ACC112 (cell line): ENCODE measurements around the gene CFAP45.

Experiments
- H2AFZ ChIP-seq: fragments of 200-600 bp; sonication (generic); one replicate; pipeline ENCODE4 v1.6.0; 2017; ENCODE audit warnings: antibody characterized with exemption, low read length; ENCODE audit not compliant: unreplicated experiment
- H3K27ac ChIP-seq: fragments of 200-600 bp; sonication (generic); 2 replicates; pipeline ENCODE4 v1.5.1; 2014; ENCODE audit warnings: low read depth, mild to moderate bottlenecking, antibody characterized with exemption, low read length, moderate library complexity
- H3K27me3 ChIP-seq: fragments of 200-600 bp; sonication (generic); 2 replicates; pipeline ENCODE4 v1.6.1; 2014; ENCODE audit warnings: mild to moderate bottlenecking, antibody characterized with exemption, low read length, moderate library complexity, mixed read lengths; ENCODE audit not compliant: insufficient read depth
- H3K36me3 ChIP-seq: fragments of 200-600 bp; sonication (generic); 2 replicates; pipeline ENCODE4 v1.6.1; 2016; ENCODE audit warnings: mild to moderate bottlenecking, antibody characterized with exemption, low read length, moderate library complexity, mixed read lengths; ENCODE audit not compliant: insufficient read depth
- H3K4me1 ChIP-seq: fragments of 200-600 bp; sonication (generic); one replicate; pipeline ENCODE4 v1.6.1; 2016; ENCODE audit warnings: low read length, mixed read lengths; ENCODE audit not compliant: insufficient read depth, unreplicated experiment, control insufficient read depth
- H3K4me3 ChIP-seq: fragments of 200-600 bp; sonication (generic); 2 replicates; pipeline ENCODE4 v1.5.1; 2014; ENCODE audit warnings: mild to moderate bottlenecking, low read depth, low read length
- H3K79me2 ChIP-seq: fragments of 200-600 bp; sonication (generic); one replicate; pipeline ENCODE4 v1.6.0; 2016; ENCODE audit warnings: low read length; ENCODE audit not compliant: control insufficient read depth, unreplicated experiment, insufficient read depth

CFAP45 gene

DNA sequence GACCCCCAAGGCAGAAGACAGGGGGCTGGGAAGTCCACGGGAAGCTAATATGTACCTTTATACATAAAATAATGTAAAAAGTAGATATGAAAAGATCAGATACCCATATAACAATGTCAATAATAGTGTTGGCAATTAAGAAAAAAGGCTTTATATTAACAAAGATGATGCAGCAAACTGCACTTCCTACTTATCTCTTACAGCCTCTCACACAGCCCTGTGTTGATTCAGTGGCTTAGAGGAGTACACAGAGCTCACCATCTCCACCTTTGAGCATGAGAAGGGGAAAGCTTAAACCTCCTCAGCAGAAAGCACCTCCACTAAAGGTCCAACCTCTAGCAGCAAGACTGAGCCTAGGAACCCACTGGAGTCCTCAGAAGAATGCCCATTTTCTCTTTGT lies 30.4 kb downstream of the CFAP45 start:
- Histone ChIP-seq H3K27ac (no peak overlapping the region; the same call in 1 of the 2 replicates), H3K27me3 (no peaks in the 10 kb centered on the region), H3K4me1 (peaks cover 20% of the 10 kb centered on the region), H3K36me3 (no peaks in the 10 kb centered on the region), H3K4me3 (no peak overlapping the region), H3K79me2 (no peaks in the 10 kb centered on the region), H2AFZ (no peak overlapping the region)

DNA sequence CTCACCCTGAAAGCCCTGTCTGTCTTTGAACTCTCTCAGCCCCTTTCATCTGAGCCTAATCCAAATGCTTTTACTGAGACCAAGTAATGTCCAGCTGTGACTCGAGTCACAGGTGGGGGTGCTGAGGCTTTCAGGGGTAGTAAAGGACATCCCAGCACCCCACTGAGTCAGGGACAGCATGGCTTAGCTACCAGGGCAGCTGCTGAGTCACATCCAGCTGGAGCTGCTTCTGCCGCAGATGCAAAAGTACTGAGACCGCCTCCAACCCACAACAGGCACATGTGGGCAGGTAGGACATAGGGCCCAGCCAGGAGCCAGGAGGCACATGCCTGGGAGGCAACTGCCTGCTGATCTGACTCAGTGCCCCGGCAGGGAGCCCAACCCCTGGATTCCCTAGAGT lies 30.8 kb downstream of the CFAP45 start:
- H3K4me1 ChIP-seq, result peaks cover 20% of the 10 kb centered on the region
- H3K27ac ChIP-seq, result no peak overlapping the region; the same call in 1 of the 2 replicates
- no peaks in the 10 kb centered on the region for H3K79me2 ChIP-seq
- no peak overlapping the region for H3K4me3 ChIP-seq
- H3K36me3 ChIP-seq, result no peaks in the 10 kb centered on the region
- no peaks in the 10 kb centered on the region for H3K27me3 ChIP-seq
- no peak overlapping the region for H2AFZ ChIP-seq

DNA sequence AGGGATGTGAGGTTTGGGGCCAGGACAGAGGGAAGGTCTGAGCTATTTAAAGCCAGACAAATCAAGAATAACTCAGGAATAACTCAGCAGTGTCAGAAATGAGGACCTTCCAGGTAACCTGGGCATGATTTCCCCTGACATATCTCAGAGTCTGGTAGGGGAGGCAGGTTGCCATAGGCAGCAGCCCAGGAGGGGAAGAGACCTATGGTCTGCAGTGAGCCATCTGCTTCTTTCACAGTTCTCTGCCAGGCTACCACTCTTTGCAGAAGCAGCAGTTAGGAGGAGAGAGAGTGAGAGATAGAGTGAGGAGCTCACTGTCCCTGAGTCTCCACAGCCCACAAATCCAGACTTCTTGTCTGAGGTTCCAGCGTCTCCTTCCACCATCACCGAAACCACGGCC lies 31.2 kb downstream of the CFAP45 start:
- Histone ChIP-seq H3K27me3 (no peaks in the 10 kb centered on the region), H3K4me1 (peaks cover 20% of the 10 kb centered on the region), H2AFZ (no peak overlapping the region), H3K36me3 (no peaks in the 10 kb centered on the region), H3K79me2 (no peaks in the 10 kb centered on the region), H3K4me3 (no peak overlapping the region), H3K27ac (no peak overlapping the region)

DNA sequence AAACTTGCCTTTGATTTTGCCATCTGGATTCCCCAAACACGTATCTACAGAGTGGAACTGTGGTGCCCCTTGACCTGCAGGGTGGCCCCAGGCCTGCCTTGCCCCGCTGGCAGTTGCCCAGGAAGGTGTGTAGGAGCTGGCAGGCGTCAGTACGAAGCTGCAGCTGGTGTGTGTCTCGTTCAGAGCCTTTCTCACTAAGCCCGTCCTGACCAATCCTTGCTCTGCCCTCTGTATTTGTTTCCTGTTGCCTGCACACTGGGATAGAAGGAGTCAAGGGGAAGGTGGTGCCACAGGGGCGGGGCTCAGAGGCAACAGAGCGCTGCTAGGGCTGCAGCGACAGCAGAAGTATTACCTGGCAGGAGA lies 32.3 kb downstream of the CFAP45 start:
- no peak overlapping the region for H3K27ac ChIP-seq
- no peaks in the 10 kb centered on the region for H3K79me2 ChIP-seq
- H2AFZ ChIP-seq, result no peak overlapping the region
- peaks cover 20% of the 10 kb centered on the region for H3K4me1 ChIP-seq
- no peak overlapping the region for H3K4me3 ChIP-seq
- no peaks in the 10 kb centered on the region for H3K27me3 ChIP-seq
- no peaks in the 10 kb centered on the region for H3K36me3 ChIP-seq

DNA sequence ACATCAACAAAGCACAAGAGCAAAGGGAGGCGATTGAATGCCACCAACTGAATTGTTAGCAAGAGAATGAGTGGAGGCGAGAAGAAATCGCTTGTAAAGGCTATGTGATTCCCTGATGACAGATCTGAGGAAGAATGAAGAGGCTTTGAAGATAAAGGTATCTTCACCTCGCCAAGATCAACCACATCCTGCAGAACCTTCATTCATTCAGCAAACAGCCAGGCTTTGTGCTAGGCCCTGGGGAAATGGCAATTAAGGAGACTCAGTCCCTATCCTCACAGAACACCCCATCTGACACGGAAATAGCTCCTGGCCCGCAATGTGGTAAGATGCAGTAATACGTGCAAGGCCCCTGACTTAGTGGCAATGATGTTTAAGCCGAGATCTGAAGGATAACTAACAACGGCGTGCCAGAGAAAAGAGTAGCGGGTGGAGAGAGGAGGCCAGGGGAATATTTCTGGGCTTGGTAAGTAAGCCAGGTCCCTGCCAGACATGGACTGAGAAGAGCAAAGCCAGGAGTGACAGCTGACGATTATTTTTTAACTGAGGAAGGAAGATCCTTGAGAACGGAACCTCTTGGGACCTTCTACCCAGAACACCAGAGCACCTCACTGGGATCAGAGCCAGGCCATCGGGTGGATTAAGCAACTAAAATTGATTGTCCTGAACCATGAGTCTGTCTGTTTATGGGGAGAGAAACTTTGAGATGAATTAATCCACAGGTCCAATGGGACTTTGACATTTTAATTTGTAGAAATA lies 32.9 kb downstream of the CFAP45 start:
- H3K79me2 ChIP-seq, result no peaks in the 10 kb centered on the region
- no peak overlapping the region for H3K27ac ChIP-seq
- H3K27me3 ChIP-seq, result no peaks in the 10 kb centered on the region
- no peak overlapping the region for H3K4me3 ChIP-seq
- H2AFZ ChIP-seq, result no peak overlapping the region
- no peaks in the 10 kb centered on the region for H3K36me3 ChIP-seq
- peaks cover 20% of the 10 kb centered on the region for H3K4me1 ChIP-seq

DNA sequence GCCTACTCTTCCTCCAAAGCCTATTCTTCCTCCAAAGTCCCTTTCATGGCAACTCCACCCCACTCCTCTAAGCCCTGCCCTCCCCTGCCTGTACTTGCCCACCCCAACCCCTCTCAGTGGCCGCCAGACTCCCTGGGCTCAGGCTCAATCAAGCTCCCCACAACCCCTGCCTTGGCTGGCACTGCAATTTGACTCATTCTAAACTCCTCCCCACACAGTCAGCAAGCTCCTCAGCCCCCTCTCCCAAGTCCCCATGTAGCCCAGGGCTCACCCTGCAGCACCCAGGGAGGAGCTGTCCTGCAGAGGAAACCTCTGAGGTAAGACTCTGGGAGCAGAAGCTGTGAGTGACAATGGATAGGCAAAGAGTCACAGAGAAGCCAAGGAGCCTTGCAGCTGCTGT lies 33.9 kb downstream of the CFAP45 start:
- Histone ChIP-seq H3K27me3 (no peaks in the 10 kb centered on the region), H3K27ac (no peak overlapping the region), H3K79me2 (no peaks in the 10 kb centered on the region), H3K4me1 (peaks cover 20% of the 10 kb centered on the region), H2AFZ (no peak overlapping the region), H3K36me3 (no peaks in the 10 kb centered on the region), H3K4me3 (no peak overlapping the region)

DNA sequence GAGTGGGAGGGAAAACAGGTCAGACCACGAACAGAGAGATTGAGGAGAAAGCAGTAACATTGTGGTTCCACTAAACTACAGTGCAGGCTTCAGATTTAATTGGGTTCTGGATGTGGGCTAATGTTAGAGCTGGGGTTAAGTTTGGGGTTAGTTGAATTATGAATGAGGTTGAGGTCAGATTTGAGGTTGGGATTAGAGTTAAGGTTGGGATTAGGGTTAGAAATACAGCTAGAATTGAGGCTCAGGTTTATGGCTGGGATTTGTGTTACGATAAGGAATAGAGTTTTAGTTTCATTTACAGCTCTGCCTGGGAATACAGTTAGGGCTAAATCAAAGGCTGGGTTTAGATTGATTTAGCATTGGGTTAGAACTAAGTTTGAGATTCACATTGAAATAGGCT lies 35.7 kb downstream of the CFAP45 start:
- Histone ChIP-seq H3K4me1 (peaks cover 13% of the 10 kb centered on the region), H3K27me3 (no peaks in the 10 kb centered on the region), H3K36me3 (no peaks in the 10 kb centered on the region), H3K4me3 (no peak overlapping the region), H2AFZ (no peak overlapping the region), H3K79me2 (no peaks in the 10 kb centered on the region), H3K27ac (no peak overlapping the region)

DNA sequence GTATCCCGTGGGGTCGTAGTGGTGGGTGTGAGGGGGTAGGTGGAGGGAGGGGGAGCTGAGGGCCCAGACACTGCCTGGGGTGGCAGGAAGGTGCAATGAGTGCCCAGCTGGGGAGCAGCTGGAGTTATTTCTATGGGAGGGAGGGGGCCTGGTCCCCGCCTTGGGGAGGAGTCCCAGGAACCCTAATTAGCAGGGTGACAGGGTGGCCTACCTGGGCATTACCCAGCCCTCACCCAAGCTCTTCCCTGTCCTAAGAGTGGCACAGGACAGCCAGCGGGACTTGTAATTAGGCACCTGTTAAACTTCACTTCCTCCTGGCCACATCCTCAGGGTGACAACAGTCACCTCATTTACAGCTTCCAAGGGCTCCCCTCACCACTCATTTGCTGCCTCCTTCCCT lies 37.4 kb downstream of the CFAP45 start, which contains the start of gene VSIG8:
Gene VSIG8, minus strand, starts transcription at position 101 of the 400 bp plus-strand sequence. CDS start 136 bp downstream, outside the sequence.
- Histone ChIP-seq H3K4me1 (peaks cover 3% of the 10 kb centered on the region), H3K27me3 (no peaks in the 10 kb centered on the region), H3K27ac (no peak within 1 kb of the TSS), H2AFZ (no peak within 1 kb of the TSS), H3K79me2 (no peaks in the 10 kb centered on the region), H3K36me3 (no peaks in the 10 kb centered on the region), H3K4me3 (no peak within 1 kb of the TSS)

DNA sequence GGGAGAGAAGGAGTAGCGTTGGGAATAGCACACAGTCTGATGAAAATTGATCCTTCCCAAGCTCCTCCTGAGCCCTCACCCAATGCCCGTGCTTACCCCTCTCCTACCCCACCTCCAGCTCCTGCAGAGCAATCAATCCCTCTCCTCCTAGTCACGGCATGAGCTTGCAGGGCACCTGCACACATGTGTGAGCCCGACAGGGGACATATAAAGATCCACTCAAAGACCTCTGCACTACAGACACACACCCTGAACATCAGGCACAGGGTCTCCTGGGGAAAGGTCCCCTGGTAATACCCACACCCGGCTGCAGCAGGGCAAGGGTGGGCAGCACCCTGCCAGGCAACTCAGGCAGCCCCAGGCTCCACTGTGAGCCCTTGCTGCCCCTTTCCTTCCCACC lies 37.9 kb downstream of the CFAP45 start:
- Histone ChIP-seq H3K4me1 (no peaks in the 10 kb centered on the region), H3K27me3 (no peaks in the 10 kb centered on the region), H3K79me2 (no peaks in the 10 kb centered on the region), H3K27ac (no peak overlapping the region), H3K36me3 (no peaks in the 10 kb centered on the region), H2AFZ (no peak overlapping the region), H3K4me3 (no peak overlapping the region)

DNA sequence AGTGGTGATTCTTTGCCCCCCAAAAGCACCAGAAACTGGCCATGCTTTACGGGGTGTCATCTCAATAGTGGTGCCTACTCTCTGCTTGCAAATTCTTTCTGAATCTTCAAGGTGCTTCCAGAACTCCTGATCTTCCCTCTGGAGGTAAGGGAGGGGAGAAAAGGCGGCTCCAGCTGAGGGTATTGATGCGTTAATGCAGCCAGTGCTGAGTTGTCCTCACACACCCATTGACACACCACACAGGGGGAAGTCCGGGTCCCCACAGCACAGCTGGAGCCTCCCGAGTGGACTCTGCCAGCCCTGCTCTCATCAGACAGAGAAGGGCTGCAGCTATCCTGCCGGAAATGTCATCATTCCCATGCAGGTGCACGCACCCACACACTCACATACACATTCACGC lies 38.7 kb downstream of the CFAP45 start:
- Histone ChIP-seq H3K4me1 (peaks cover 5% of the 10 kb centered on the region), H3K4me3 (no peak overlapping the region), H3K79me2 (no peaks in the 10 kb centered on the region)

DNA sequence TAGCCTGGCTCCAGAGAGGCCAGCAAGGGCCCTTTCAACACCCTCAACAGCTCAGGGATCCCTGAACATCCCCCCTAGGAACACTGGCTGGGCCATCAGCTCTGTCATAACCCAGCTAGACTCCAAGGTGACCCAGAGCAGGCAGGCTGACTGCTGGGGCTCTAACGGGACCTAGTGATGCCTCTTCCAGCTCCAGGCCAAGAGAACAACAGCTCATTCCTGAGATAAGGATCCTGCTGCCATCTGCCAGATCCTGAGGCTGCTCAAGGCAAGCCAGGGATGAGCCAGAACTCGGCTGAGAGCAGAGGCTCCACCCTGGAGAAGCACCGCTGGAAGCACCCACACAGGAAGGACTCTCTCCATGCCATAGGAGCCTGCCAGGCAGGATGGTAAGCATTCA lies 39.5 kb downstream of the CFAP45 start:
- no peaks in the 10 kb centered on the region for H3K79me2 ChIP-seq
- no peak overlapping the region for H2AFZ ChIP-seq
- H3K4me3 ChIP-seq, result no peak overlapping the region
- H3K36me3 ChIP-seq, result no peaks in the 10 kb centered on the region
- peaks cover 5% of the 10 kb centered on the region for H3K4me1 ChIP-seq
- H3K27ac ChIP-seq, result no peak overlapping the region
- no peaks in the 10 kb centered on the region for H3K27me3 ChIP-seq

More for the DNA sequence above, 38.7 kb downstream of the CFAP45 start:
- H2AFZ ChIP-seq, result no peak overlapping the region
- no peaks in the 10 kb centered on the region for H3K27me3 ChIP-seq
- H3K27ac ChIP-seq, result no peak overlapping the region
- H3K36me3 ChIP-seq, result no peaks in the 10 kb centered on the region
